Activated CD4-positive, alpha-beta memory T cell treated with anti-CD3 and anti-CD28 coated beads for 36 hours (primary cell): ENCODE data around the gene WNK2. TPM values are rescaled to one million over a fixed set of nuclear protein-coding genes. Genes with fewer than 3 reads are reported as not detected.

Experiments used
- CTCF ChIA-PET: fragments of 350-600 bp; sonication (Branson Sonifier 250); formaldehyde crosslinking; loops from one replicate; lab custom pipeline; 2021; ENCODE audit warnings: antibody characterized with exemption, inconsistent platforms; lab: Charles Lee
- POLR2A ChIA-PET: fragments of 350-600 bp; sonication (Branson Sonifier 250); formaldehyde crosslinking; loops from one replicate; lab custom pipeline; 2021; ENCODE audit warnings: antibody characterized with exemption; lab: Charles Lee
- DNase-seq: peaks from one replicate; pipeline ENCODE4 v3.0.0-alpha.2; 2020
- H3K27ac Mint-ChIP-seq: one replicate; pipeline ENCODE4 v1.8.0; 2021; ENCODE audit warnings: mixed read lengths
- H3K27me3 Mint-ChIP-seq: one replicate; pipeline ENCODE4 v1.8.0; 2021; ENCODE audit warnings: mixed read lengths
- H3K36me3 Mint-ChIP-seq: one replicate; pipeline ENCODE4 v1.8.0; 2021; ENCODE audit warnings: mixed read lengths
- H3K4me1 Mint-ChIP-seq: one replicate; pipeline ENCODE4 v1.8.0; 2021; ENCODE audit warnings: low read depth, mixed read lengths
- H3K4me3 Mint-ChIP-seq: one replicate; pipeline ENCODE4 v1.8.0; 2021; ENCODE audit warnings: mild to moderate bottlenecking, mixed read lengths
- H3K9me3 Mint-ChIP-seq: one replicate; pipeline ENCODE4 v1.8.0; 2021; ENCODE audit warnings: mixed read lengths
- intact Hi-C: fragments of 100-400 bp; cut with micrococcal nuclease; formaldehyde crosslinking; loops from one replicate; pipeline ENCODE4 v1.15.1; 2023
- total RNA-seq, 2 experiments: library from RNA; stranded (reverse); gene quantifications; one replicate each; pipeline ENCODE4 v1.2.3, GENCODE V29; 2021

The WNK2 gene
- total RNA-seq, 2 experiments from 2014 or later = 1.2 to 1.6 TPM

GRCh38 chr9:93164085-93164484 lies 19.9 kb upstream of the WNK2 start:
- Mint-ChIP-seq H3K4me3 (no peak overlapping the region), H3K4me1 (peaks cover 7% of the 10 kb centered on the region), H3K36me3 (no peaks in the 10 kb centered on the region), H3K27ac (no peak overlapping the region), H3K9me3 (no peaks in the 10 kb centered on the region), H3K27me3 (no peaks in the 10 kb centered on the region)
- ChIA-PET POLR2A (no interaction called here), CTCF (interaction anchor here (0.8 to 1.8 kb wide), 2 partner anchors 10 to 402 kb away, joined by 3 to 4 read pairs; no protein-coding TSS in a partner anchor)
- no peak for DNase-seq
- intact Hi-C loops = no loop called here

GRCh38 chr9:93166699-93167098 lies 17.2 kb upstream of the WNK2 start:
- H3K9me3 Mint-ChIP-seq = no peaks in the 10 kb centered on the region
- no peak overlapping the region for H3K27ac Mint-ChIP-seq
- ChIA-PET CTCF (no interaction called here), POLR2A (no interaction called here)
- H3K27me3 Mint-ChIP-seq = no peaks in the 10 kb centered on the region
- intact Hi-C loops = no loop called here
- peaks cover 4% of the 10 kb centered on the region for H3K4me1 Mint-ChIP-seq
- H3K4me3 Mint-ChIP-seq = no peak overlapping the region
- DNase-seq = no peak
- no peaks in the 10 kb centered on the region for H3K36me3 Mint-ChIP-seq

DNA sequence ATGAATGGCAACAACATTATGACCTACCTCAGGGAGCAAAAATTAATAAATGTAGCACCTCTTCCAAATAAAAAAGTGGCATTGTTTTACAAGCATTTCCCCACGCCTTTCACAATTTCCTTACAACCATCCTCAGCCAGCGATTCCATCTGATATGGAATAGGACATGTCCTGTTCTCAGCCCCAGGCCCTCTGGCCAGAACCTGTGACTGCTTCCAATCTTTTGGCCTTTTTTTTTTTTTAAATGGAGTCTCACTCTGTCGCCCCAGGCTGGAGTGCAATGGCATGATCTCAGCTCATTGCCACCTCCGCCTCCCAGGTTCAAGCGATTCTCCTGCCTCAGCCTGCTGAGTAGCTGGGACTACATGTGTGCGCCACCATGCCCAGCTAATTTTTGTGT lies 16.8 kb upstream of the WNK2 start:
- DNase-seq = no peak
- no peaks in the 10 kb centered on the region for H3K36me3 Mint-ChIP-seq
- POLR2A ChIA-PET = no interaction called here
- no peak overlapping the region for H3K4me3 Mint-ChIP-seq
- peaks cover 4% of the 10 kb centered on the region for H3K4me1 Mint-ChIP-seq
- CTCF ChIA-PET = no interaction called here
- no peak overlapping the region for H3K27ac Mint-ChIP-seq
- H3K9me3 Mint-ChIP-seq = no peaks in the 10 kb centered on the region
- intact Hi-C loops = no loop called here
- no peaks in the 10 kb centered on the region for H3K27me3 Mint-ChIP-seq

DNA sequence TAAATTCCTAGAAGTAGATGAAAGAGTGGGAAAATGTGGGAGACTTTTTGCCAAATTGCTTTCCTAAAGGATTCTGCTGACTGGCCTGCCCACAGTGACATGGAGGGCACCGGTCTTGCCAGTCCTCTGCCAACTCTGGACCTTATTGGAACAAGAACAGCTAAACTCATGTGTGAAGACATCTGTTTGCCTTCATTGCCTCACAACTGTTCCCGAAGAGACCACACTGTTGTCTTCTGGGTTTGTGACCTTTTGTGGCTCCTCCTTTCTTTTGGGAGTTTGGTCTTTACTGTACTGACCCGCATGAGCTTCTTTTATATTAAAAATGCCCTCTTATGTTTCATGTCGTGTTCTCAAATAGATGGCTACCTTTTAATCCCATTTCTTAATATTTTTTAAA lies 16.1 kb upstream of the WNK2 start:
- no peak for DNase-seq
- Mint-ChIP-seq H3K27ac (no peak overlapping the region), H3K4me3 (no peak overlapping the region), H3K36me3 (no peaks in the 10 kb centered on the region), H3K4me1 (peaks cover 4% of the 10 kb centered on the region), H3K27me3 (no peaks in the 10 kb centered on the region), H3K9me3 (no peaks in the 10 kb centered on the region)
- intact Hi-C loops = no loop called here
- ChIA-PET POLR2A (no interaction called here), CTCF (interaction anchor here (0.6 kb wide), 1 partner anchor 164 kb away, joined by 3 read pairs; no protein-coding TSS in a partner anchor)

DNA sequence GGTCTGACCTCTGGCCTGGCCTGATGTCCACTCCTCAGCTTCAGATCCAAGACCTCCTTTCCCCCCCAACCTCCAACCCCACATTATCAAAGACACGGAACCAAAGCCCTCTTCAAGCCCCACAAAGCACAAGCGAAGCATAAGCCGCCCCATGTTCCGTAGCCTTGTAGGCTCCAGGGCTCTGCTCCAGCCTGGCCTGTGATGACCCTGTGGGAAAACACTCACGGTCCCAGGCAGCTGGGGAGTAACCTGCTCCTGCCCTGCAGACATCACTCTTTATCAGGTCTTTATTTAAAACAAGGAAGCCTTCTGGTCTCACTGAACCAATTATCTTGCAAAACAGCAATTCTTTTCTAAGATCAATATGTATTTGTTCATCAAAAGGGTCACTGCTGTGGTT lies 15.4 kb upstream of the WNK2 start:
- Mint-ChIP-seq H3K27ac (no peak overlapping the region), H3K9me3 (no peaks in the 10 kb centered on the region), H3K36me3 (no peaks in the 10 kb centered on the region), H3K4me1 (peaks cover 4% of the 10 kb centered on the region), H3K4me3 (no peak overlapping the region), H3K27me3 (no peaks in the 10 kb centered on the region)
- POLR2A ChIA-PET = no interaction called here
- no peak for DNase-seq
- CTCF ChIA-PET = interaction anchor here (0.6 to 1.5 kb wide), 2 partner anchors 134 to 165 kb away, joined by 3 to 4 read pairs; no protein-coding TSS in a partner anchor
- intact Hi-C loops = no loop called here

GRCh38 chr9:93169444-93169843 lies 14.5 kb upstream of the WNK2 start:
- intact Hi-C loops = no loop called here
- Mint-ChIP-seq H3K9me3 (no peaks in the 10 kb centered on the region), H3K27ac (no peak overlapping the region), H3K4me1 (peaks cover 4% of the 10 kb centered on the region), H3K36me3 (no peaks in the 10 kb centered on the region), H3K4me3 (no peak overlapping the region), H3K27me3 (no peaks in the 10 kb centered on the region)
- POLR2A ChIA-PET = no interaction called here
- CTCF ChIA-PET = interaction anchor here (0.6 to 1.5 kb wide), 3 partner anchors 61 to 166 kb away, joined by 3 to 5 read pairs (median 4); no protein-coding TSS in a partner anchor
- no peak for DNase-seq

GRCh38 chr9:93170571-93170970 lies 13.4 kb upstream of the WNK2 start:
- Mint-ChIP-seq H3K27ac (no peak overlapping the region), H3K27me3 (no peaks in the 10 kb centered on the region), H3K4me1 (peaks cover 4% of the 10 kb centered on the region), H3K9me3 (no peaks in the 10 kb centered on the region), H3K36me3 (no peaks in the 10 kb centered on the region), H3K4me3 (no peak overlapping the region)
- CTCF ChIA-PET = interaction anchor here (0.6 kb wide), 1 partner anchor 121 kb away, joined by 3 read pairs; no protein-coding TSS in a partner anchor
- DNase-seq = no peak
- intact Hi-C loops = no loop called here
- POLR2A ChIA-PET = no interaction called here

GRCh38 chr9:93171261-93171990 lies 12.5 kb upstream of the WNK2 start:
- Mint-ChIP-seq H3K4me3 (no peak overlapping the region), H3K27ac (no peak overlapping the region), H3K36me3 (no peaks in the 10 kb centered on the region), H3K27me3 (no peaks in the 10 kb centered on the region), H3K4me1 (peaks cover 4% of the 10 kb centered on the region), H3K9me3 (no peaks in the 10 kb centered on the region)
- intact Hi-C loops = no loop called here
- CTCF ChIA-PET = interaction anchor here (0.6 kb wide), 1 partner anchor 120 kb away, joined by 3 read pairs; no protein-coding TSS in a partner anchor
- POLR2A ChIA-PET = no interaction called here
- no peak for DNase-seq

GRCh38 chr9:93172666-93173364 lies 11.1 kb upstream of the WNK2 start:
- no peaks in the 10 kb centered on the region for H3K9me3 Mint-ChIP-seq
- no peak overlapping the region for H3K4me3 Mint-ChIP-seq
- no peaks in the 10 kb centered on the region for H3K36me3 Mint-ChIP-seq
- CTCF ChIA-PET = no interaction called here
- H3K27ac Mint-ChIP-seq = no peak overlapping the region
- POLR2A ChIA-PET = no interaction called here
- H3K4me1 Mint-ChIP-seq = peaks cover 4% of the 10 kb centered on the region
- intact Hi-C loops = no loop called here
- no peaks in the 10 kb centered on the region for H3K27me3 Mint-ChIP-seq
- no peak for DNase-seq

DNA sequence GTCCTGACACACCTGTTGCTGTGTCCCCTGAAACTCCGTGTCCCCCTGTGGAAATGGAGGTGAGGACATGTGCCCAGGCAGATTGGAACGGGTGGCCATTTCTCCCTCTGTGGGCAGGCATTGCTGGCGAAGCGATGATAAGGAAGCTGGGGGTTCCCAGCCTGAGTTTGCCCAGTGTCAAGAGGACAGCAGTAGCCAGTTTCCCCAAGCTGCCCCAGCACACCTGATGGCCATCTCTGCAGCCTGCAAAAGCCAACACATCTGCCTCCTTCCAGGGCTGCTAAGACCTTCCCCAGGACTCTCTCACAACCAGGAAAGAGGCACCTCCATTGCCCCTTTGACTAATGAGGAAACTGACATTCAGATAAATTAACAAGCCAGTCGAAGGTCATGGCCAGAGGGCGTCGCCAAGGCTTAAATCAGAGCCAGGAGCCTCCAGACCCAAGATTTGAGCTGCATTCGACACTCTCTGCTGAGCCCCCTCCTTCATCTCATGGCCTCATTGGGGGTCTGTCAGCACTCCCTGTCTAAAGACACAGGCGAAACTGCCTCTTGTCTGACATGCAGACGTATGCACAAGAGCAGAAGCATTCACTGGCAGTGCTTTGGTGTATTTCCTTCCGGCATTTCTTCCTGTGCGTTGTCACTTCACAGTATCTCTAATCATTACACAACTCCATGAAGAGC lies 10.4 kb upstream of the WNK2 start:
- CTCF ChIA-PET = no interaction called here
- Mint-ChIP-seq H3K4me1 (peaks cover 4% of the 10 kb centered on the region), H3K27ac (no peak overlapping the region), H3K27me3 (no peaks in the 10 kb centered on the region), H3K9me3 (no peaks in the 10 kb centered on the region), H3K4me3 (no peak overlapping the region), H3K36me3 (no peaks in the 10 kb centered on the region)
- POLR2A ChIA-PET = no interaction called here
- intact Hi-C loops = no loop called here
- no peak for DNase-seq

GRCh38 chr9:93174976-93175375 lies 9.0 kb upstream of the WNK2 start:
- CTCF ChIA-PET = no interaction called here
- H3K9me3 Mint-ChIP-seq = no peaks in the 10 kb centered on the region

DNA sequence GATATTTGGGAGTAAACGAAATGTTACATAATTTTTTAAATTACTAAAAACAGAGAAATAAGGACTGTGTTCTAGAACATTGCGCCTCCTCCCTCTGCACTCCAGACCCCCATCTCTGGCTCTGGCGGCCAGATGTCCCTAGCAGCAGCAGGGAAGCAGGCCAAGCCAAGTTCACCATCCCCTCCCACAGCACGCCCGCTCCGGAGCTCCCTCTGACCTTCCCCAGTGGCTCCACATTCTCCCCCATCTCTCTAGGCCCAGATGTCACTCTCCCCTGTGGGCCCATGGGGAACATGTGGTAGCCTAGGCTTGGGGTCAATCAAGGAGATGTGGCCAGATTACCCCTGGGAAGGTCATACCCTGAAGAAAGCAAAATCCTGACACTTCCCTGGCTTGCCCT lies 6.3 kb upstream of the WNK2 start:
- ChIA-PET CTCF (no interaction called here), POLR2A (no interaction called here)
- Mint-ChIP-seq H3K36me3 (no peaks in the 10 kb centered on the region), H3K27ac (no peak overlapping the region), H3K4me1 (no peaks in the 10 kb centered on the region), H3K4me3 (no peak overlapping the region), H3K9me3 (no peaks in the 10 kb centered on the region), H3K27me3 (peaks cover 19% of the 10 kb centered on the region)
- intact Hi-C loops = no loop called here
- no peak for DNase-seq

More at GRCh38 chr9:93174976-93175375, 9.0 kb upstream of the WNK2 start:
- intact Hi-C loops = no loop called here
- Mint-ChIP-seq H3K36me3 (no peaks in the 10 kb centered on the region), H3K27me3 (no peaks in the 10 kb centered on the region), H3K4me3 (no peak overlapping the region), H3K27ac (no peak overlapping the region), H3K4me1 (peaks cover 4% of the 10 kb centered on the region)
- POLR2A ChIA-PET = no interaction called here
- no peak for DNase-seq
